ENCODE results near the gene ADAM21. TPM values are rescaled to one million over a fixed set of nuclear protein-coding genes. Genes with fewer than 3 reads are reported as not detected.

The ADAM21 gene
- 0.69 TPM for total RNA-seq

DNA sequence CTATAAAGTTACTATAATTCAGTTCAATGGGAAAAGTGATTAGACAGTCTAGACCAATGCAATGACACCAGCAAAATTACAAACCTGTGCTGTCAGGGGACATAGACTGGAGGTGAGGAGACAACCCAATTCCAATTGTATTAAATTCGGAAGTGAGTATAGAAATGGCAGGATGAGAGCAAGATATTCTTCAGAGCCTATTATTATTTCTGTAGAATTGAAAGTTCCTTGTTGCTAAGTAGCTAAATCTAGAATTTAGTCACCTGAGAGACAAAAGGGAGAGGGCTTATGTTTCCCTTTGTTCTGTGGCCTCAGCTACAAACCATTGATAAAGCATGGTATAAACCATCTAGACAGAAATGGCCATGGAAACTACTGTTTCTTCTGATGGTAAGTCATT is at the start of gene ADAM21:
ADAM21 (plus strand) TSS at position 301 of the 400 bp plus-strand sequence. CDS start 5,326 bp downstream, outside the sequence.

DNA sequence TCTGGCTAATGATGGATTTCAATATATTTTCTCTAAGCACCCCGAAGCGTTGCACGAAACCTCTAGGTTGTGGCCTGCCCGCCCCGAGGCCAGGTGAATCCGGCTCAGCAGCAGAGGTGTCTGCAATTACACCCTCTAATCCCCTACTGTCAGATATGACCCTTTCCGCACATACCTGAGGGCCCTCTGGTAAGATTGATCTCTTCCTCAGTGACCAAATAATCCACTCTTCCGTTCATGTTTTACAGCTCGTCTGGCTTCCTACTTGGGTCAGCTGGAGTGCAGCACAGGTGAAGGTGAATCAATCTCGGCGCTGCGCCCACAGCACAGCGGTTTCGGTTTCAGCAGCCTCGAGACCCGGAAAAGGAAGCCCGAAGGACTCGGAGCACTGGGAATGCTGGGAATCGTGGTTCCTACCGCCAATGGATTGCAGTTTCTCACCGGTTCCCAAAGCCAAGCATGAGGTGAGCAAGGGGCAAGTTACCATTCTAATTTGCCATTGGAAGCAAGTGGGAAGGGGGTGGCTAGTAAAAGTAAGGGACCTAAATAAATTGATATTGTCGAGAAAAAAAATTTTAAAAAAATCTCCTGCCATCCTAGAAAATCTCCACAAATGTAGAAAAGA is 35.1 kb upstream of the ADAM21 start, which contains the start of gene SYNJ2BP:
SYNJ2BP (minus strand) TSS at position 366 of the 625 bp plus-strand sequence; CDS start at position 239, 127 bp downstream.

Small RNA genes within 50 kb of the gene (small RNA-seq; reads per million reads assigned to genes)
- gene RNU6-659P = not detected

Other genes with a start within 250 kb of the ADAM21 start
- 54.4 TPM for gene COX16, start 92.5 kb upstream of the ADAM21 start, total RNA-seq
- gene SYNJ2BP, start 35.1 kb upstream of the ADAM21 start, total RNA-seq = 33.7 TPM
- gene ADAM20, start 82.8 kb downstream of the ADAM21 start, total RNA-seq = 3.7 TPM
- gene MED6, start 148.5 kb downstream of the ADAM21 start, total RNA-seq = 57.9 TPM
- 29.3 TPM for gene TTC9, start 189.7 kb downstream of the ADAM21 start, total RNA-seq

Measured in diencephalon (tissue), 1 donor.